ACC112 (cell line): ENCODE measurements around the gene OSM.
"Not testable (repeated sequence)": the region's sequence is repeated elsewhere in the genome, so short reads cannot be mapped to it uniquely, and the experiment has no call there.

Experiments used
- H2AFZ ChIP-seq: fragments of 200-600 bp; sonication (generic); one replicate; pipeline ENCODE4 v1.6.0; 2017; ENCODE audit warnings: antibody characterized with exemption, low read length; ENCODE audit not compliant: unreplicated experiment
- H3K27ac ChIP-seq: fragments of 200-600 bp; sonication (generic); 2 replicates; pipeline ENCODE4 v1.5.1; 2014; ENCODE audit warnings: low read depth, mild to moderate bottlenecking, antibody characterized with exemption, low read length, moderate library complexity
- H3K27me3 ChIP-seq: fragments of 200-600 bp; sonication (generic); 2 replicates; pipeline ENCODE4 v1.6.1; 2014; ENCODE audit warnings: mild to moderate bottlenecking, antibody characterized with exemption, low read length, moderate library complexity, mixed read lengths; ENCODE audit not compliant: insufficient read depth
- H3K36me3 ChIP-seq: fragments of 200-600 bp; sonication (generic); 2 replicates; pipeline ENCODE4 v1.6.1; 2016; ENCODE audit warnings: mild to moderate bottlenecking, antibody characterized with exemption, low read length, moderate library complexity, mixed read lengths; ENCODE audit not compliant: insufficient read depth
- H3K4me1 ChIP-seq: fragments of 200-600 bp; sonication (generic); one replicate; pipeline ENCODE4 v1.6.1; 2016; ENCODE audit warnings: low read length, mixed read lengths; ENCODE audit not compliant: insufficient read depth, unreplicated experiment, control insufficient read depth
- H3K4me3 ChIP-seq: fragments of 200-600 bp; sonication (generic); 2 replicates; pipeline ENCODE4 v1.5.1; 2014; ENCODE audit warnings: mild to moderate bottlenecking, low read depth, low read length
- H3K79me2 ChIP-seq: fragments of 200-600 bp; sonication (generic); one replicate; pipeline ENCODE4 v1.6.0; 2016; ENCODE audit warnings: low read length; ENCODE audit not compliant: control insufficient read depth, unreplicated experiment, insufficient read depth

The OSM gene

GRCh38 chr22:30234325-30234724 lies 32.3 kb downstream of the OSM start:
- H3K27me3 ChIP-seq, H3K36me3 ChIP-seq, H3K4me3 ChIP-seq, H2AFZ ChIP-seq, H3K27ac ChIP-seq, H3K79me2 ChIP-seq: not testable (repeated sequence)
- H3K4me1 ChIP-seq, result peaks cover 11% of the 10 kb centered on the region

GRCh38 chr22:30233582-30233981 lies 33.1 kb downstream of the OSM start:
- peaks cover 8% of the 10 kb centered on the region for H3K4me1 ChIP-seq
- H2AFZ ChIP-seq, result no peak overlapping the region
- no peaks in the 10 kb centered on the region for H3K27me3 ChIP-seq
- H3K27ac ChIP-seq, result no peak overlapping the region
- no peaks in the 10 kb centered on the region for H3K36me3 ChIP-seq
- no peak overlapping the region for H3K4me3 ChIP-seq
- no peaks in the 10 kb centered on the region for H3K79me2 ChIP-seq

- H3K36me3 ChIP-seq, result no peaks in the 10 kb centered on the region
- H2AFZ ChIP-seq, result no peak overlapping the region
- H3K27me3 ChIP-seq, result no peaks in the 10 kb centered on the region
- no peak overlapping the region for H3K4me3 ChIP-seq
- no peaks in the 10 kb centered on the region for H3K79me2 ChIP-seq
- H3K27ac ChIP-seq, result no peak overlapping the region
- peaks cover 8% of the 10 kb centered on the region for H3K4me1 ChIP-seq
Observed at GRCh38 chr22:30232716-30233218, 33.9 kb downstream of the OSM start.

GRCh38 chr22:30230787-30231461 lies 35.7 kb downstream of the OSM start:
- H3K27ac ChIP-seq, result no peak overlapping the region
- peaks cover 3% of the 10 kb centered on the region for H3K4me1 ChIP-seq
- no peak overlapping the region for H2AFZ ChIP-seq
- no peak overlapping the region for H3K4me3 ChIP-seq
- no peaks in the 10 kb centered on the region for H3K27me3 ChIP-seq
- no peaks in the 10 kb centered on the region for H3K79me2 ChIP-seq
- H3K36me3 ChIP-seq, result no peaks in the 10 kb centered on the region

- H3K36me3 ChIP-seq, result no peaks in the 10 kb centered on the region
- no peaks in the 10 kb centered on the region for H3K4me1 ChIP-seq
- no peak overlapping the region for H2AFZ ChIP-seq
- H3K79me2 ChIP-seq, result no peaks in the 10 kb centered on the region
- no peak overlapping the region for H3K27ac ChIP-seq
- no peaks in the 10 kb centered on the region for H3K27me3 ChIP-seq
- no peak overlapping the region for H3K4me3 ChIP-seq
Observed at GRCh38 chr22:30230330-30230729, 36.3 kb downstream of the OSM start.

GRCh38 chr22:30228509-30229359 lies 37.9 kb downstream of the OSM start:
- no peak overlapping the region for H3K4me3 ChIP-seq
- H2AFZ ChIP-seq, result no peak overlapping the region
- no peak overlapping the region for H3K27ac ChIP-seq
- H3K27me3 ChIP-seq, result no peaks in the 10 kb centered on the region
- peaks cover 5% of the 10 kb centered on the region for H3K4me1 ChIP-seq
- no peaks in the 10 kb centered on the region for H3K79me2 ChIP-seq
- H3K36me3 ChIP-seq, result no peaks in the 10 kb centered on the region

- Histone ChIP-seq H2AFZ (no peak overlapping the region), H3K4me1 (peaks cover 5% of the 10 kb centered on the region), H3K27me3 (no peaks in the 10 kb centered on the region), H3K36me3 (no peaks in the 10 kb centered on the region), H3K27ac (no peak overlapping the region), H3K4me3 (no peak overlapping the region), H3K79me2 (no peaks in the 10 kb centered on the region)
Observed at GRCh38 chr22:30227438-30228228, 39.0 kb downstream of the OSM start.

- Histone ChIP-seq H3K4me3 (no peak overlapping the region), H3K27me3 (no peaks in the 10 kb centered on the region), H3K4me1 (peaks cover 5% of the 10 kb centered on the region), H3K27ac (no peak overlapping the region), H3K79me2 (no peaks in the 10 kb centered on the region), H3K36me3 (no peaks in the 10 kb centered on the region), H2AFZ (no peak overlapping the region)
Observed at GRCh38 chr22:30226192-30226832, 40.3 kb downstream of the OSM start.

- Histone ChIP-seq H3K27ac (no peak overlapping the region), H2AFZ (no peak overlapping the region), H3K79me2 (no peaks in the 10 kb centered on the region), H3K4me3 (no peak overlapping the region), H3K27me3 (no peaks in the 10 kb centered on the region), H3K36me3 (no peaks in the 10 kb centered on the region), H3K4me1 (peaks cover 5% of the 10 kb centered on the region)
Observed at GRCh38 chr22:30225220-30225927, 41.3 kb downstream of the OSM start.
